KG1 (cell line): Measurements from ENCODE around the gene VAV1.
"Not testable (repeated sequence)": the region's sequence is repeated elsewhere in the genome, so short reads cannot be mapped to it uniquely, and the experiment has no call there.

ENCODE experiments used
- DNase-seq: peaks from one replicate; lab custom pipeline; 2025; lab: John Stamatoyannopoulos, UW

Gene VAV1

DNA sequence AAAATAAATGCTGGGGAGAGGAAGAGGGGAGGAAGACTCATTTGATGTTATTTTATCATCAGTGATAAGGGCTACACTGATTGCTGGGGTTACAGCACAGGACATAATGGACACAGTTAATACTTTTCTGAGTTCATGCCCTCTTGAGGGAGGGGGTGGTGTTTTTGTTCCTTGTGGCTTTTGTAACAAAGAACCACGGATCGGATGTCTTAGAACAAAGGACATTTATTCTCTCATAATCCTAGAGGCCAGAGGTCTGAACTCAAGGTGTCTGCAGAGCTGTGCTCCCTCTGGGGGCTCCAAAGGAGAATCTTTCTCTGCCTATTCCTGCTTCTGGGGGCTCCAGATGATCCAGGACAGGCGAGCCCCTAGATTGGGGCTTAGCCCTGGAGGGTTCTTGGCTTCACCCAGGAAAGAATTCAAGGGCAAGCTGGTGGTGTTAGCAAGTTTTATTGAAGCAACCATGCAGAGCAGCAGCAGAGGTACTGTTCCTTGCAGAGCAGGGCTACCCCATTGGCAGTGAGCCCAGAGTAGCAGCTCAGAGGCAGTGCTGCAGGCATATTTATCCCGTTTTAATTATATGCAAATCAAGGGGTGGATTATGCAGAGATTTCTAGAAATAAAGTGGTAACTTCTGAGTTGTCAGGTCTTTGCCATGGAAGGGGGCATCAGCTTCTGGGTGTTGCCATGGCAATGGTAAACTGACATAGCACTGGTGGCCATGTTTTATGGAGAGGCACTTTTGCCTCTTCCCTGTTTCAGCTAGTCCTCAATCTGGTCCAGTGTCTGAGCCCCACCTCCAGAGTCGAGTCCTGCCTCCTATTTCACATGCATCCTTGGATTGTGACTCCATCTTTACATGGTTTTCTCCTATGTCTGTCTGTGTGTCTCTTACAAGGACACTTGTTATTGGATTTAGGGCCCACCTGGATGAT, 18.0 kb downstream of the VAV1 start:
- no peak for DNase-seq

DNA sequence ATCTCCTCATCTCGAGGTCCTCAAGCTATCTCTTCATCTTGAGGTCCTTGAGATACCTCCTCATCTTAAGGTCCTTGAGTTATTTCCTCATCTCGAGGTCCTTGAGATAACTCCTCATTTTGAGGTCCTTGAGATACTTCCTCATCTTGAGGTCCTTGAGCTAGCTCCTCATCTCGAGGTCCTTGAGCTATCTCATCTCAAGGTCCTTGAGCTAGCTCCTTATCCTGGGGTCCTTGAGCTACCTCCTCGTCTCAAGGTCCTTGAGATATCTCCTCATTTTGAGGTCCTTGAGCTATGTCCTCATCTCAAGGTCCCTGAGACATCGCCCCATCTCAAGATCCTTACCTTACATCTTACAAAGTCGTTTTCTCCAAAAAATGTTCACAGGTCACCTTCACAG, 18.7 kb downstream of the VAV1 start:
- no peak for DNase-seq

DNA sequence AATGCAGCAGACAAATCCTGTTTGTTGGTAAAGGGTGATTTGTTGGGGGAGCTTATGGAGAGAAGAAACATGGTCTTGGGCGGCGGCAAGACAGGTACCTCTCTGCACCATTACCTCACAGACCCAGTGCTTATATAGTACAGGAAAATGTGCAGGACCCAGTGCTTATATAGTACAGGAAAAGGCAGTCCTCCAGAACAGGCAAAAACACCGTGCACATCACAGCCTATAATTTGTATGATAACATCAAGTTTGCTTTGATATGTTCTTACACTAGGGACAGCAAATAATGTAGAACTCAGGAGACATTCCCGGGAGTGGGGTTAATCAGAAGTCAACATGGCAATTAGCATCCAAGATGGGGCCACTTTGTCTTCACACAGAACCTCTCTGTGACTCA, 20.9 kb downstream of the VAV1 start:
- DNase-seq = no peak

DNA sequence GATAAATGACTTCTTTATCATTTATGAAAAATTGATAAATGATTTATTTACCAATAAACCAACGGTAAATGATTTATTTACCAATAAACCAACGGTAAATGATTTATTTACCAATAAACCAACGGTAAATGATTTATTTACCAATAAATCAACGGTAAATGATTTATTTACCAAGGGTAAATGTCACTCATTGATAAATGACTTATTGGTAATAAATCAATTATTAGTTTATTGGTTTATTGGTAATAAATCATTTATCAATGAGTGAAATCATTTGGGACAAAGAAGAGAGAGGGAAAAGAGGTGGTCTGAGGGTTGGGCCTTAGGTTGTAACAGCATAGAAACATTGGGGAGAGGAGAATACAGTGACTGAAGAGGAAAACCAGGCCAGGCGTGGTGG, 21.5 kb downstream of the VAV1 start:
- DNase-seq = no peak

DNA sequence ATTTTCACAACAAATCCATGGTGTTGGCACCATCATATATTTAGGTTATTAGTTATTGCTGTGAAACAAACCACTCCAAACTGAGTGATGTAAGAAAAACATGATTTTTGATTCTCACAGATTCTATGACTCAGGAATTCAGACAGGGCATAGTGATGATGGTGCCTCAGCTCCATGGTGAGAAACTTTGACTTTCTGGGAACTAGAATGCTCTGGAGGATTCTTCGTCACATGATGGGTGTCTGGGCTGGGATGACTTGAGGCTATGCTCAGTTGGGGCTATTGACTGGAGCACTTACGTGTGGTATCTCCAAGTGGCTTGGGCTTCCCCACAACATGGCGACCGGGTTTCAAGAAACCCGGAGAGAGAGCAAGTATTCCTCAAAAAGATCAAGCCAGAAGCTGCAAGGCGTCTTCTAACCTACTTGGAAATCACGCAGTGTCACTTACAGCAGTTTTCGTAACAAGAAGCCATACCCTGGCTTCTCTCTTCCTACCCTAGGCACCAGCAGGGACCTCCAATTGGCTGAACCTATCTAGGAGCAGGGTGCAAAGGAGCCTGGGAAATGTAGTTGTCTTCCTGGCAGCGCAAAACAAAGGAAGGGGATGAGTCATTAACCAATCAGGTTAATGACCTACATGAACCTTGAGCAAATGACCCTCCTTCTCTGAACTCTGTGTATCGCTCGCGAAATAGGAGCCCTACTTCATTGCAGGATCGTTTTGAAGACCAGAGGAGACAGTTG, 22.4 kb downstream of the VAV1 start:
- no peak for DNase-seq

DNA sequence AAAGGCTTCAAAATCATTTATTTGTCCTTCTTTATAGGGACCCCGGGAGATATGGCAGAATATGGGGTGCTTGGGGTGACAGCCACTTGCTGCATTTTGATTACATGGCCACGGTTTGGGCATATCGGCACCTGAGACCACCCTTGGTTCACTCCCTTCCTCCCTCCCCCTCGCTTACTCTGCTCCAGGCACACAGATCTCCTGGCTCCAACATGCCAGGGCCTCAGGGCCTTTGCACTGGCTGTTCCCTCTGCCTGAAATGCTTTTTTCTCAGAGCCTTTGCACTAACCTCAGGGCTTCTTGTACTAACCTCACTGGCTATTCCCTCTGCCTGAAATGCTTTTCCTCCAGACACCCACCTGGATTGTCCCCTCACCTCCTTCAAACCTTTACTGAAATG, 23.8 kb downstream of the VAV1 start:
- no peak for DNase-seq

DNA sequence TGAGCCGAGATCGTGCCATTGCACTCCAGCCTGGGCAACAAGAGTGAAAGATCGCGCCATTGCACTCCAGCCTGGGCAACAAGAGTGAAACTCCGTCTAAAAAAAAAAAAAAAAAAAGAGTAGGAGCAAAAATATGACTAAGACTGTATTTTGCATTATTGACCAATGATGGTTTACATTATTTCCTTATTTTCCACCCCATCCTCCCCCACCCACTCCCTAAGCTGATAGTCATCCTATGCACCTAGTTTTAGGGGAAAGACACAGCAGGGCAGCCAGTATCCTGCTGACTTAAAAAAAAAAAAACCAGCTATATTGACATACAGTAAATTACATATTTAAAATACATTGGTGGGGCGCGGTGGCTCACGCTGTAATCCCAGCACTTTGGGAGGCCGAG, 25.1 kb downstream of the VAV1 start:
- DNase-seq = no peak

DNA sequence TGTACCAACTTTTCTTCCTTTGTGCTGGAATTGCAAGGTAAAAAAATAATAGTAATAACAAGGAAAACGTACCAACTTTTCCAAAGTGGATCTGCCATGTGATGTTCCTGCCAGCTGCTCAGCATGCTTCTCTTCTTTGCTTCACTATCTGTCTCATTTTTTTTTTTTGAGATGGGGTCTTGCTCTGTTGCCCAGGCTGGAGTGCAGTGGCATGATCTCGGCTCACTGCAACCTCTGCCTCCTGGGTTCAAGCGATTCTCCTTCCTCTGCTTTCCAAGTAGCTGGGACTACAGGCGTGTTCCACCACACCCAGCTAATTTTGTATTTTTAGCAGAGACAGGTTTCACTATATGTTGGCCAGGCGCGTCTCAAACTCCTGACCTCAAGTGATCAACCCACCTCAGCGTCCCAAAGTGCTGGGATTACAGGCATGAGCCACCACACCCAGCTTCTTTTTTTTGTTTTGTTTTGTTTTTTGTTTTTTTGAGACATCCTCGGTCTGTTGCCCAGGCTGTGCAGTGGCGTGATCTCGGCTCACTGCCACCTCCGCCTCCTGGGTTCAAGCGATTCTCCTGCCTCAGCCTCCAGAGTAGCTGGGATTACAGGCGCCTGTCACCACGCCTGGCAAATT, 27.8 kb downstream of the VAV1 start:
- DNase-seq = not testable (repeated sequence)

DNA sequence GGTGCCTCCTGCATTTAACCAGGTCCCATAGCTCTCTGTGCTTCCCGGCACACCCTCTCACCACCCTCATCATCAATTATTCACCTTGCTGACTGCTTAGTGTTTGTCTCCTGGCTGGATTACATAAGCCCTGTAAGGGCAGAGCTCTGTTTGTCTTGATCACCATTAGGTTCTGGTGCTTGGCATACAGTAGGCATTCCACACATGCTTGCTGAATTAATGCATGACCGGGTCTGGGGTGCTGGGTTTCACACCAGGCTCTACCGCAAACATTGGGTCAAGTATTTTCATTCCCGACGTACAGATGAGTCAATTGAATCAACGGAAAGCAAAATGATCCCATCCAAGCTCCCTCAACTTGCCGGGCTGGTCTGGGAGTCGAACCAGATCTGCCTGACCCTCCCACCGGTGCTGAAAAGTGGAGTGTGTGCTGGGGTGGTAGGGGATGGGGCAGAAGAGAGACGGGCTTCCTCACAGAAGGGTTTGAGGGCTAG, 28.5 kb downstream of the VAV1 start:
- DNase-seq = no peak

DNA sequence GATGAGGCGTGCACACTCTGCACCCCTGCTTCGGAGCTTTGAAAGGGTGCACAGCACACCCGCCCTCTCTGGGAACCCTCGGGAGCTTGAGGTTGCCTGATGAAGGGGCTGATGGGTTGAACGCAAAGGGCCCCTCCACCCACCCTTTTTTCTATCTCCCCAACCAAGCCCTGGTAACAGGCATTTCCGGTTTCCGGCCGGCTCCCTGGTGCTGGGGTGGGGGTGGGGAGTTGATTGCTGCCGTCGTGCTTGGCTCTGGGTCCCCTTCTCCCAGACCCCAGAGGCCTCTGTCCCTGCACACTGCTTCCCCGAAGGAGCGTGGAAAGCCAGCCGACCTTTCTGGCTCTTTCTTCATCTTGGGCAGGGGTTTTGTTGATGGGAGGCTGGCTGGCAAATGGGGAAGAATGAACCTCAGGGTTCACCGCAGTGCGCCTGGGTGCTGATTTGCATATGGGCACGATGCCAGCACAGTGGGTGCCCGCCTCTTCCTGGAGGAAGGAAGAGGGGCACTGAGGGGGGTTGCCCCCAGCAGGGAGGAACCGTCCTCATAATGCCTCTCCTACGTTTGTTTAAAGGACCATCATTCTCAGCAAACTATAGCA, 29.1 kb downstream of the VAV1 start:
- peak; percentile 99 for DNase-seq

DNA sequence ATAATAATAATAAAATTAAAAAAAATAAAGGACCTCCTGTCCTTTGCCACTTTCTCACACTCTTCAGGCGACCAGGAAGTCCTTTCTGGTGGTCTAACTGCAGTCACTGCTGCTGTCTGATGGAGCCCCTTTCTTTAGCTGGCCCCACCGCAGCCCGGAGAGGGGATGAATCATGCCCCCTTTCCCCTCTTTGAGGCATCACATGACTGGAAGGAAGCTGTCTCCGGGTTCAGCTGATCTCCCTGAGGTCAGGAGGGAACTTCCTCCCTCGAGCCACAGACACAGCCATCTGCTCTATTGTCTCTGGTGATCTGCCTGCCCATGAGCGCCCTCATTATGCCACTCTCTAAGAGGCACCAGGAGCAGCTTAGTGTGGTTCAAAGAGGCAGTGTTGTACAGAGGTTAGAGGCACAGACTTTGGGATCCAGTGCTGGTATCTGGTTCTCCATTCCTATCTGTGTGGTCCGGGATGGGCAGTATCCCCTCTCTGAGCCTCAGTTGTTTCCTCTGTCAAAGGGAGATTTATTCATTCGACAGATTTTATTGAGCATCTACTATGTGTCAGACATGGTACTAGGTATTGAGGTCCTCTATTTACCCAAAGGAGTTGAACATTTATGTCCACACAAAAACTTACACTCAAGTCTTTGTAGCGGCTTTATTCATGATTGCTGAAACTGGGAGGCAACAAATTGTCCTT, 30.0 kb downstream of the VAV1 start:
- peak; percentile 78 for DNase-seq

DNA sequence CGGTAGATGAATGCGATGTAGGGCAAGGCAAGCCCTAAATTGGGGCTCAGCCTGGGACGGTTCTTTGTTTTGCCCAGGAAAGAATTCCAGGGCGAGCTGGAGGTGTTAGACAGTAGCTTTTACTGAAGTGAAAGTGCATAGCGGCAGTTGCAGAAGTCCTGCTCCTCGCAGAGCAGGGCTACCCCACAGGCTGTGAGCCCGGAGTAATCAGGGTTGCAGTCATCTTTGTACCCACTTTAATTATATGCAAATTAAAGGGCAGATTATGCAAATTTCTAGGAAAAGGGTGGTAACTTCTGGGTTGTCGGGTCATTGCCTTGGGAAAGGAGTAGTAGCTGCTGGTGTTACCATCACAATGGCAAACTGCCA, 30.5 kb downstream of the VAV1 start:
- DNase-seq = no peak

DNA sequence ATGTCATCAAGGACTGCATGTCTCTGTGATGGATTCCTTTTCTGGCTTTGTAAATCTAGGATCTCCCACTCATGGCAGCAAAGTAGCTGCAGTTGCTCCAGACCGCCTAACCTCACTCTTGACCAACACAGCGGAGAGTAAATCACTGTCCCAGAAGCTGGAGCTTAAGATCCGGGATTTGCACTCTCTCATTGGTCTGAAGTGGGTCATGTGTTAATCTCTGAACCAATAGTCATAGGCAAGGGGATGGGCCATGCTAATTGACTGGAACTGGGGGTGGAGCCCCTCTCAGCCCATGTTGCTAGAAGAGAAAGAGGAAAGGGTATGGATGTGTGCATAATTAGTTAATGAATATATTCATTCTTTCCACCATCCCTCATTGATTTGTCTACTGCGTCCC, 34.0 kb downstream of the VAV1 start:
- DNase-seq = no peak

DNA sequence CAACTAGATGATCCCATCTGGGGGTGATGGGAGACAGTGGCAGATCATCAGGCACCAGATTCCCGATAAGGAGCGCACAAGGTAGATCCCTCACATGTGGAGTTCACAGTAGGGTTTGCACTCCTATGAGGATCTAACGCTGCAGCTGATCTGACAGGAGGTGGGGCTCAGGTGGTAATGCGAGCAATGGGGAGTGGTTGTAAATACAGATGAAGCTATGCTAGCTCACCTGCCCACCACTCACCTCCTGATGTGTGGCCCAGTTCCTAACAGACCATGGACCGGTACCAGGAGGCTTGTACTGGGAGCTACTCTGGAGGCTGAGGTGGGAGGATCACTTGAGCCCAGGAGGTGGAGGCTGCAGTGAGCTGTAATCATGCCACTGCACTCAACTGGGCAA, 34.8 kb downstream of the VAV1 start:
- no peak for DNase-seq

DNA sequence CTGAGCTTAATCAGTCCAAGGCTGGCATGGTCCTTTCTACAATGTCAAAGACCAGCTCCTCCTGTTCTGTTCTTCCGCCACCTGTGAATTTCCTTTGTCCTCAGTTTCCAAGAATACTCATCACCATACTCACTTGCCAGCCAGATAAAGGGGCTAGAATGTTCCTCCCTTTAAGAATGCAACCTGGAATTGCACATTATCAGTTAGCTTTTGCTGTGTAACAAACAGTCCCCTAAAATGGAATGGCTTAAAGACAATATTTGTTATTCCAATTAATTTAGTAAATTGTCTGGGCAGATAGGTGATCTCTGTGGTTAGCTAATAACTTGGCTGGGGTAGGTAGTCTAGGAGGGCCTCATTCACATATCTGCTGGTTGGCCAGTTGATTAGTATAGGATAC, 36.0 kb downstream of the VAV1 start:
- DNase-seq = no peak

DNA sequence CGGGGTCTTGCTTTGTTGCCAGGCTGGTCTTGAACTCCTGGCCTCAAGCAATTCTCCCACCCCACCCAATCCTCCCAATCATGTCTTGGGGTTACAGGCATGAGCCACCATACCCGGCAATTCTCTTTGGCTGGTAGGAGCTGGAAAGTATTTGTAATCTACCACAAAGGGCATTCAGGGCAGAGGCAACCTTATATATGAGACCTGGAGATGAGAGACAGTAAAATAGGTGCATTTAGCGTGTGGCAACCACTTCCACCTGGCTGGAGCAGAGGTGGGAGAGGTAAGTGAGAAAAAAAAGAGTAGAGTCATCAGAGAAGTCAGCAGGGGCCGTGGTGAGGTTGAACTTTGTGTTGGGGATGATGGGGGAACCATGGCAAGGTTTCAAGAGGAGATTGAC, 36.8 kb downstream of the VAV1 start:
- DNase-seq = no peak

DNA sequence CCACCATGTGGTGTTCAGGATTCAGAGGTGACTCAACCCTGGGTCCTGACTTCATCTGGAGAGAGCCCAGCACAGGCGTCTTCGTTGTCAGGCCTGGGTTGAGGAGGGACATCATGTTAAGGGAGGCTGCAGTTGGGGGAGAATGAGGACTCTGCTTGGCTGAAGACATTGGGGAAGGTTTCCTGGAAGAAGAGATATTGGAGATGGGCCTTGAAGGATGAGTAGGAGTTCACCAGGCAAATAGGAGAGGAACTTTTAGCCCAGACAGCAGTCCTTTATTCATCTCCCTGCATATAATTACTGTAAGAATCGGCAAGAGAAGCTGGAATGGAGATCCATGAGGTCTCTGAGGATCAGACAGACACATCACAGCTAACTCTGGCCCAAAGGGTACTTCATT, 38.9 kb downstream of the VAV1 start:
- no peak for DNase-seq

DNA sequence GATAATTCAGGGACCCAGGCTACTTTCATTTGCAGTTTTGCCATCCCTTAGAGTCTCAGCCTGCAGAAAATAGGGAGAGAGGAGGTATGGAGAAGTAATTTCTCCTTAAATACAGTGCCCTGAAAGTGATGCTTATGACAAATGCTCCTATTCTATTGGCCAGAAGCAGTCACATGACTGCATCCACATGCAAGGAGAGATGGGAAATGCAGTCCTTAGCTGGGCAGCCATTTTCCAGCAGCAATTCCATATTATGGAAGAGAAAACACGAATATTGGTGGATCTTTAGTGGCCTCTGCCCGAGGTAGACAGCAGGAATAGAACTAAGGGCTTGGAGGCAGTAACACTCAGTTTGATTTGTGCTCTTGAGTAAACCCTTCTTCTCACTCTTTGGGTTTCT, 39.4 kb downstream of the VAV1 start:
- no peak for DNase-seq

DNA sequence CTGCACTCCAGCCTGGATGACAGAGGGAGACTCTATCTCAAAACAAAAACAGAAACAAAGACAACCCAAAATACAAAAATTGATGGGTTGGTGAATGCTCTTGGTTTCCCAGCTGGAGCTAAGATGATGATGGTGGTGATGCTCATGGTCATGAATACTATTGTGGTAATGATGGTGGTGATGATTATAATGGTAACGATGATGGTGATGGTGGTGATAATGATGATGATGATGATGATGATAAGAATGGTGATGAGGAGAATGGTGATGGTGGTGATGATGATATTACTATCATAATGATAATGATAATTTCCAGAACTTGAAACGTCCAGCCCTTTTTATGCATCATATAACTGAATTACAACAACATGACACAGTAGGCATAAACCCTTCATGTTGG, 40.1 kb downstream of the VAV1 start:
- DNase-seq = no peak

DNA sequence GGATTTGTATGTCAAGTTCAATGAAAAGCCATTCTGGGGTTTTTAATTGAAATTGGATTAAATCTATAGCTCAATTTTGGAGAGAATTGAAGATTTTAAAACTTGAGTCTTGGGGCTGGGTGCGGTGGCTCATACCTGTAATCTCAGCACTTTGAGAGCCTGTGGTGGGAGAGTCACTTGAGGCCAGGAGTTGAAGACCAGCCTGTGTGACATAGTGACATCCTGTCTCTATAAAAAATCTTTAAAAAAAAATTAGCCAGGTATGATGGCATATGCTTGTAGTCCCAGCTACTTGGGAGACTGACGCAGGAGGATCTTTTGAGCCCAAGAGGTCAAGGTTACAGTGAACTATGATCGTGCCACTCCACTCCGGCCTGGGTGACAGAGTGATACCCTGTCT, 41.2 kb downstream of the VAV1 start:
- DNase-seq = no peak

DNA sequence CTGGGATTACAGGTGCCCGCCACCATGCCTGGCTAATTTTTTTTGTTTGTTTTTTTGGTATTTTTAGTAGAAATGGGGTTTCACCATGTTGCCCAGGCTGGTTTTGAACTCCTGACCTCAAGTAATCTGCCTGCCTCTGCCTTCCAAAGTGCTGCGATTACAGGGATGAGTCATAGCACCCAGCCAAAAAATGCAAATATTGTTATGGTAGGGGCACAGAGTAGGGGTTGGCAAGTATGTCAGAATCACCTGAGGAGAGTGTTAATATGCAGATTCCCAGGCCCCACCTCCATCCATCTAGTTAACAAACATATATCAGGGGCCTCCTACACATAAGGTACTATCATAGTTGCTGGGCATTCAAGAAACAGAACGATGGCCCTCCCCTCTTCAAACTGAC, 44.7 kb downstream of the VAV1 start:
- no peak for DNase-seq

DNA sequence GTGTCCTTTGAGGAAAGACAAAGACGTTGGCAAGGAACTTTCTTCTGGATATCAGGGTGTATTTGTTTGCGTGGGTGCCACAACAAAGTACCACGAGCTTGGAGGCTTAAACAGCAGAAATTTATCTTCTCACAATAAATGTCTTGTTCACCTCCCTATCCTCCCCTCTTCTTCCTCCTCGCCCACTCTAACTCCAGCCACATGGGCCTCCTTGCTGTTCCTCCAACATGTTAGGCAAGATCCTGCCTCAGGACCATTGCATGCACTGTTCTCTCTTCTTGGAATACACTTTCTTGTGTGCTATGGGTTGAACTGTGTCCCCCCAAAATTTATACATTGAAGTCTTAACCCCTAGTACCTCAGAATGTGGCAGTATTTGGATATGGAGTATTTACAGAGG, 45.7 kb downstream of the VAV1 start:
- DNase-seq = no peak
